ENCODE results near the gene ALDOC. TPM values are rescaled to one million over a fixed set of nuclear protein-coding genes. Genes with fewer than 3 reads are reported as not detected.
A peak's percentile ranks its signal among the peaks of the same experiment; 100 is the strongest.
"Not testable (repeated sequence)": the region's sequence is repeated elsewhere in the genome, so short reads cannot be mapped to it uniquely, and the experiment has no call there.

Gene ALDOC
- total RNA-seq, 1 experiment from 2014 or later, result 17.7 TPM

- H3K36me3 ChIP-seq (ENCODE audit: control insufficient read depth, insufficient read depth, low read length), result peaks cover 8% of the 10 kb centered on the region
- Mint-ChIP-seq H3K4me3 (ENCODE audit: unreplicated experiment) (no peak overlapping the region), H3K36me3 (ENCODE audit: insufficient read depth, unreplicated experiment) (peaks cover 10% of the 10 kb centered on the region), H3K27me3 (ENCODE audit: insufficient read depth, unreplicated experiment) (no peaks in the 10 kb centered on the region), H3K4me1 (ENCODE audit: low read depth, unreplicated experiment) (peaks cover 7% of the 10 kb centered on the region), H3K9me3 (ENCODE audit: unreplicated experiment) (no peaks in the 10 kb centered on the region), H3K27ac (ENCODE audit: unreplicated experiment) (no peak overlapping the region)
- ChIA-PET POLR2A (no interaction called here), CTCF (no interaction called here)
- no TSS peak for BruUV-seq (replicated peaks)
- no peak for TF ChIP-seq CTCF (IDR thresholded peaks at IDR 0.05; ENCODE audit: insufficient read depth in 1 of 2, low read depth in 1 of 2, low read length in 1 of 2, severe bottlenecking in 1 of 2, unreplicated experiment in 1 of 2)
- H3K4me1 ChIP-seq, result peaks cover 12% of the 10 kb centered on the region
- no peaks in the 10 kb centered on the region for H3K9me3 ChIP-seq
- intact Hi-C loops (cut with micrococcal nuclease; ENCODE audit: unreplicated experiment), result loop anchor here (10.0 kb wide), 1 partner anchor 245 kb away; the partner anchor contains the start of genes IFT20 and TNFAIP1
- H3K4me3 ChIP-seq (ENCODE audit: low read depth, low read length), result no peak overlapping the region
- no peak for DNase-seq
- H3K27me3 ChIP-seq (replicated peaks; ENCODE audit: control insufficient read depth, insufficient read depth, low read length), result no peaks in the 10 kb centered on the region
Observed at GRCh38 chr17:28579526-28579925, 2.8 kb upstream of the ALDOC start.

DNA sequence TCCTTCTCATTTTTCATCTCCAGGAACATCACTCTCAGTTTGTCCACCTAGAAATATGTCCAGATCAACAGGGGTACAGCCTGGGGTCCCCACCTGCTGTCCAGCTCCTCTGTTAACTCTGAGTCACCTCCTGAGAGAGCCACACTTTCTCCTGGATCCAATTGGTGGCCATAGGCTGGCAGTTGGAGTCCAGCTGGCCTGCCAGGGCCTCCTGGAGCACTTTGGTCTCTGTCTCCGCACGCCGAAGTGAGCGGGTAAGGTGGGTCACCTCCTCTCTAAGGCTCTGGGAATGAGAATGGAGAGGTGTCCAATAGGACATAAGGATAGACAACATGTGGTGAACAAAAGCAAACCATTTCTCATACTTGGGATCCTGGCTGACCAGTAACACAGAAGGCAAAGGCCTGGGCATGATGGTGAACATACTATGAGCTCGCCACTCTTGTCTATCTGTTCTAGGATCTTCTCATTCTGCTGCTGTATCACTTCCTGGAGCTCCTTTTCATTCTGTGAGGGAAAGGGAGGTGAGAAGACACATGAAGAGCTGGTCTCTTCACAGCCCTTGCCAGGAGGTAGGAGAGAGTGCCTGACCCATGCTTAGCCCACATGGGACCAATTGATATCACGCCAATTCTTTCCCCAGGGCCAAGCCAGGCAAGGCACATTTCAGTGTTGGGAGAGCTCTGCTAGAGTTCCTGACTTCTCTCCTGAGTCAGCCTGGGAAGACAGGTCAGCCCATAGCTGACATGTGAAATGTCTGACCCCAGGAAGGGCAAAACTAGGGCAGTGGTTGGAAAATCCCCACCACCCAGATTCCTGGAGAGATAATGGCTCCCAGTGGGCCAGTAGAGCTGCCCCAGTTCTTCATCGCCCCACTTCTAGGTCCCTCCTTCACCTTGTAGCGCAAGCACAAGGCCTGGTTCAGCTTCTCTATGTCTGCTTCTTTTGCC lies 1.8 kb upstream of the ALDOC start:
- TF ChIP-seq CTCF (IDR thresholded peaks at IDR 0.05; ENCODE audit: insufficient read depth in 1 of 2, low read depth in 1 of 2, low read length in 1 of 2, severe bottlenecking in 1 of 2, unreplicated experiment in 1 of 2), result no peak
- intact Hi-C loops (cut with micrococcal nuclease; ENCODE audit: unreplicated experiment), result loop anchor here (10.0 kb wide), 1 partner anchor 244 kb away; the partner anchor contains the start of genes IFT20 and TNFAIP1
- Mint-ChIP-seq H3K4me1 (ENCODE audit: low read depth, unreplicated experiment) (peaks cover 7% of the 10 kb centered on the region), H3K4me3 (ENCODE audit: unreplicated experiment) (no peak overlapping the region), H3K27me3 (ENCODE audit: insufficient read depth, unreplicated experiment) (no peaks in the 10 kb centered on the region), H3K9me3 (ENCODE audit: unreplicated experiment) (no peaks in the 10 kb centered on the region), H3K27ac (ENCODE audit: unreplicated experiment) (no peak overlapping the region), H3K36me3 (ENCODE audit: insufficient read depth, unreplicated experiment) (peaks cover 5% of the 10 kb centered on the region)
- CTCF ChIA-PET, result no interaction called here
- no peaks in the 10 kb centered on the region for H3K9me3 ChIP-seq
- no peak overlapping the region for H3K4me3 ChIP-seq (ENCODE audit: low read depth, low read length)
- DNase-seq, result no peak
- POLR2A ChIA-PET, result no interaction called here
- H3K36me3 ChIP-seq (ENCODE audit: control insufficient read depth, insufficient read depth, low read length), result peaks cover 5% of the 10 kb centered on the region
- no TSS peak for BruUV-seq (replicated peaks)
- peaks cover 12% of the 10 kb centered on the region for H3K4me1 ChIP-seq
- H3K27me3 ChIP-seq (replicated peaks; ENCODE audit: control insufficient read depth, insufficient read depth, low read length), result no peaks in the 10 kb centered on the region

DNA sequence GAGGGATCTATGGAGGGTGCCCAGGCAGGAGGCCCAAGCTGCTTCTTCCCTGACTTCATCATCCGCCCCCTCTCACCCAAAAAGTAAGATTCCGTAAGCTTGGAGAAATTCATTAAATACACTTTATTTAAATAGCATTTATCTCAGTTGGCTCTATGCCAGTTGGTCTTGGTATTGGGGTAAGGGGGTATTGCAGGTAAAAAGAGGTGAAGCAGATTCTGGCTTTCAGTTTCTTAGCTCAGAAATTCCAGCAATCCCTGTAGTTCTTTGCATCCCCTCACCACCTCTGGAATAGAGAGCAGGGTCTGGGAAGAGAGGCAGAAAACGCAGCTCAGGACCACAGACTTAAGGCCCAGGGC lies 750 bp upstream of the ALDOC start:
- peaks cover 15% of the 10 kb centered on the region for H3K4me1 Mint-ChIP-seq (ENCODE audit: low read depth, unreplicated experiment)
- Histone ChIP-seq H3K4me3 (ENCODE audit: low read depth, low read length) (no peak overlapping the region), H3K36me3 (ENCODE audit: control insufficient read depth, insufficient read depth, low read length) (peaks cover 5% of the 10 kb centered on the region), H3K4me1 (peaks cover 18% of the 10 kb centered on the region), H3K9me3 (no peaks in the 10 kb centered on the region), H3K27me3 (replicated peaks; ENCODE audit: control insufficient read depth, insufficient read depth, low read length) (no peaks in the 10 kb centered on the region)
- no peak for TF ChIP-seq CTCF (IDR thresholded peaks at IDR 0.05; ENCODE audit: insufficient read depth in 1 of 2, low read depth in 1 of 2, low read length in 1 of 2, severe bottlenecking in 1 of 2, unreplicated experiment in 1 of 2)
- peak overlapping the region; percentile 40 for H3K27ac Mint-ChIP-seq (ENCODE audit: unreplicated experiment)
- no peak for DNase-seq
- no peaks in the 10 kb centered on the region for H3K27me3 Mint-ChIP-seq (ENCODE audit: insufficient read depth, unreplicated experiment)
- POLR2A ChIA-PET, result no interaction called here
- peaks cover 5% of the 10 kb centered on the region for H3K36me3 Mint-ChIP-seq (ENCODE audit: insufficient read depth, unreplicated experiment)
- H3K9me3 Mint-ChIP-seq (ENCODE audit: unreplicated experiment), result no peaks in the 10 kb centered on the region
- no TSS peak for BruUV-seq (replicated peaks)
- CTCF ChIA-PET, result interaction anchor here (0.6 kb wide), 1 partner anchor 482 kb away, joined by 4 read pairs; no protein-coding TSS in a partner anchor
- no peak overlapping the region for H3K4me3 Mint-ChIP-seq (ENCODE audit: unreplicated experiment)
- intact Hi-C loops (cut with micrococcal nuclease; ENCODE audit: unreplicated experiment), result loop anchor here (2.0 to 10.0 kb wide), 3 partner anchors 21 to 243 kb away; partner anchors contain the start of genes IFT20, SPAG5, TNFAIP1 and UNC119

GRCh38 chr17:28576016-28576415 lies 679 bp downstream of the ALDOC start:
- H3K36me3 ChIP-seq (ENCODE audit: control insufficient read depth, insufficient read depth, low read length); H3K27me3 Mint-ChIP-seq (ENCODE audit: insufficient read depth, unreplicated experiment); H3K9me3 Mint-ChIP-seq (ENCODE audit: unreplicated experiment); H3K9me3 ChIP-seq; H3K36me3 Mint-ChIP-seq (ENCODE audit: insufficient read depth, unreplicated experiment); BruUV-seq (replicated peaks); CTCF ChIA-PET; H3K27me3 ChIP-seq (replicated peaks; ENCODE audit: control insufficient read depth, insufficient read depth, low read length); DNase-seq; POLR2A ChIA-PET; H3K27ac Mint-ChIP-seq (ENCODE audit: unreplicated experiment): not testable (repeated sequence)
- H3K4me3 ChIP-seq (ENCODE audit: low read depth, low read length), result peak overlapping the region; percentile 19
- intact Hi-C loops (cut with micrococcal nuclease; ENCODE audit: unreplicated experiment), result loop anchor here (2.0 to 10.0 kb wide), 3 partner anchors 23 to 241 kb away; partner anchors contain the start of genes IFT20, SPAG5, TNFAIP1 and UNC119
- H3K4me1 Mint-ChIP-seq (ENCODE audit: low read depth, unreplicated experiment), result peaks cover 20% of the 10 kb centered on the region
- peaks cover 24% of the 10 kb centered on the region for H3K4me1 ChIP-seq
- peak overlapping the region; percentile 61 for H3K4me3 Mint-ChIP-seq (ENCODE audit: unreplicated experiment)

Data from Caco-2 (cell line).